CD4-positive, alpha-beta T cell treated with Interleukin-2 at 100 ng/mL for 4 hours (primary cell): ENCODE results near the gene BRD3OS.

Experiments used
- DNase-seq: peaks from one replicate; pipeline ENCODE4 v3.0.0-alpha.2; 2020; ENCODE audit warnings: low spot score

The BRD3OS gene

GRCh38 chr9:134034215-134035040 is 9.1 kb downstream of the BRD3OS start:
- DNase-seq = no peak

GRCh38 chr9:134035041-134036039 is 10.1 kb downstream of the BRD3OS start:
- no peak for DNase-seq

GRCh38 chr9:134036130-134036529 is 10.8 kb downstream of the BRD3OS start:
- no peak for DNase-seq

GRCh38 chr9:134037641-134038040 is 12.4 kb downstream of the BRD3OS start:
- no peak for DNase-seq

GRCh38 chr9:134039386-134040175 is 14.3 kb downstream of the BRD3OS start:
- no peak for DNase-seq

GRCh38 chr9:134040176-134040565 is 14.9 kb downstream of the BRD3OS start:
- no peak for DNase-seq

GRCh38 chr9:134040781-134041648 is 15.7 kb downstream of the BRD3OS start:
- no peak for DNase-seq

GRCh38 chr9:134041649-134041962 is 16.3 kb downstream of the BRD3OS start:
- no peak for DNase-seq

- no peak for DNase-seq
These were observed 18.3 kb downstream of the BRD3OS start for GRCh38 chr9:134043531-134043988.

GRCh38 chr9:134044944-134045343 is 19.7 kb downstream of the BRD3OS start:
- DNase-seq = no peak

GRCh38 chr9:134045841-134046544 is 20.7 kb downstream of the BRD3OS start:
- no peak for DNase-seq

GRCh38 chr9:134046894-134047681 is 21.8 kb downstream of the BRD3OS start:
- DNase-seq = no peak

- DNase-seq = no peak
These were observed 22.7 kb downstream of the BRD3OS start for GRCh38 chr9:134047868-134048581.

GRCh38 chr9:134048582-134048968 is 23.3 kb downstream of the BRD3OS start:
- no peak for DNase-seq

- DNase-seq = no peak
These were observed 24.0 kb downstream of the BRD3OS start for GRCh38 chr9:134049236-134049635.

GRCh38 chr9:134049772-134050588 is 24.7 kb downstream of the BRD3OS start:
- DNase-seq = no peak

GRCh38 chr9:134050726-134051125 is 25.4 kb downstream of the BRD3OS start:
- DNase-seq = no peak

- no peak for DNase-seq
These were observed 26.0 kb downstream of the BRD3OS start for GRCh38 chr9:134051319-134051718.
